ENCODE measurements around the gene AGER.
A peak's percentile ranks its signal among the peaks of the same experiment; 100 is the strongest.
"Not testable (repeated sequence)": the region's sequence is repeated elsewhere in the genome, so short reads cannot be mapped to it uniquely, and the experiment has no call there.

Gene AGER

DNA sequence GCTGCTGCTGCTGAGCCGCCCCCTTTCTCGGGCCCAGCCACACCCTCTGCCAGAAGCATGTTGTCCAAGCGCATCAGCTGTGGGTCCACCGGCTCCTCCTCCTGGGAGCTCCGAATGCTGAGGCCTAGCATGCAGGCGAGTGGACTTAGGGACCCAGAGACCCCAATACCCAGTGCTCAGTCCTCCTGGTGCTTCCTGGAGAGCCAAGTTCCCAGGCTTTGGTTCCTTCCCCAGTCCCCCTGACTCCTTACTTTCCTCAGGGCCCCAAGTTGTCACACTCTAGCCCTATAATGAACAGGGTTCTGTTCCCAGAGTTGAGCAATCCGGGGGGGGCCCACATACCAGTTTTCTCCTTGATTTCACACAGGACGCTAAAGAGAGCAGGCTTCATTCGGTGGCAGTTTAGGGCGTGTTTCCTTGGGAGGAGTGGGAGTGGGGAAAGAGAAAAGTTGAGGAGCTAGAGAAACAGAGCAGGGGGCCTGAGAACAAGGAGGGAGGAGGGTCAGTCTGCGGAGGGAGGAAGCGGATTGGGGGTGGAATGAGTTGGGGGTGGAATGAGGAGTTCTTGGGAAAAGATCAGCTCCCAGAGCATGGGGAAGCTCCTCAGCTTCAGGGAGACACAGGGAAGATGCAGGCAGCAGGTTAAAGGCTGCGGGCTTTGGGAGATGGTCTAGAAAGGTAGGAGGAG, 4.5 kb upstream of the AGER start:
- TF ChIP-seq, protein P1, sequence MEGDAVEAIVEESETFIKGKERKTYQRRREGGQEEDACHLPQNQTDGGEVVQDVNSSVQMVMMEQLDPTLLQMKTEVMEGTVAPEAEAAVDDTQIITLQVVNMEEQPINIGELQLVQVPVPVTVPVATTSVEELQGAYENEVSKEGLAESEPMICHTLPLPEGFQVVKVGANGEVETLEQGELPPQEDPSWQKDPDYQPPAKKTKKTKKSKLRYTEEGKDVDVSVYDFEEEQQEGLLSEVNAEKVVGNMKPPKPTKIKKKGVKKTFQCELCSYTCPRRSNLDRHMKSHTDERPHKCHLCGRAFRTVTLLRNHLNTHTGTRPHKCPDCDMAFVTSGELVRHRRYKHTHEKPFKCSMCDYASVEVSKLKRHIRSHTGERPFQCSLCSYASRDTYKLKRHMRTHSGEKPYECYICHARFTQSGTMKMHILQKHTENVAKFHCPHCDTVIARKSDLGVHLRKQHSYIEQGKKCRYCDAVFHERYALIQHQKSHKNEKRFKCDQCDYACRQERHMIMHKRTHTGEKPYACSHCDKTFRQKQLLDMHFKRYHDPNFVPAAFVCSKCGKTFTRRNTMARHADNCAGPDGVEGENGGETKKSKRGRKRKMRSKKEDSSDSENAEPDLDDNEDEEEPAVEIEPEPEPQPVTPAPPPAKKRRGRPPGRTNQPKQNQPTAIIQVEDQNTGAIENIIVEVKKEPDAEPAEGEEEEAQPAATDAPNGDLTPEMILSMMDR (conservative IDR thresholded peaks at IDR 0.05), result no peak
- TF ChIP-seq ZFX (IDR thresholded peaks at IDR 0.05), result no peak
- peak overlapping the region; percentile 73; the same call in 1 of the 2 replicates for H3K27ac ChIP-seq

DNA sequence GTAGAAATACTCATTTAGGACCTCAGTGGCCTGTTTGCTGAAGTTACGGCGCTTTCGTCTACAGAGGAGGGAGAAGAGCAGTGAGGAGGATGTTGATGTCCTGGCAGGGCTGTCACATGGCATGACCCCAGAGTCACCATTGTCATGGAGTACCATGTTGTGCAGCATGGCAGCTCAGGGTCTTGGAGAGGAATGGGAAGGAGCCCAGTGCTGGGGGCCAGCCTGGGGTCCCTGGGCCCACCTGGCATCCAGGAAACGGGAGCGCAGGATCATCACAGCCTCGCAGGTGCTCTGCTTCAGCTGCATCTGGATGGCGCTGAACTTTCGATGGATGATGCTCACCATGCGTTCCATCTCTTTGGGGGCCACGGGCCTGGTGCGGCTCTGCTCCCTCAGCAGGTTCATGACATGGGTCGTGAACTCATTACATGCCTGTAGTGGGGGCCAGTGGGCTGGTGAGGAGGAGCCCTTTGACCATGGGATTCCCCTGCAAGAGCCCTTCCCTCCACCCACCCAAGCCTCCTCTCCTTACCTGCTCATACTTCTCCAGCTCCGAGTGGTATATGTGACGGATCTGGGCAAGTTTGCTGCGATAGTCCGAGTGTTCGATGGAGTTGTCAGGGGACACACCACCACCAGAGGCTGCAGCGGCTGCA, 3.8 kb upstream of the AGER start:
- not testable (repeated sequence) for H3K27ac ChIP-seq

DNA sequence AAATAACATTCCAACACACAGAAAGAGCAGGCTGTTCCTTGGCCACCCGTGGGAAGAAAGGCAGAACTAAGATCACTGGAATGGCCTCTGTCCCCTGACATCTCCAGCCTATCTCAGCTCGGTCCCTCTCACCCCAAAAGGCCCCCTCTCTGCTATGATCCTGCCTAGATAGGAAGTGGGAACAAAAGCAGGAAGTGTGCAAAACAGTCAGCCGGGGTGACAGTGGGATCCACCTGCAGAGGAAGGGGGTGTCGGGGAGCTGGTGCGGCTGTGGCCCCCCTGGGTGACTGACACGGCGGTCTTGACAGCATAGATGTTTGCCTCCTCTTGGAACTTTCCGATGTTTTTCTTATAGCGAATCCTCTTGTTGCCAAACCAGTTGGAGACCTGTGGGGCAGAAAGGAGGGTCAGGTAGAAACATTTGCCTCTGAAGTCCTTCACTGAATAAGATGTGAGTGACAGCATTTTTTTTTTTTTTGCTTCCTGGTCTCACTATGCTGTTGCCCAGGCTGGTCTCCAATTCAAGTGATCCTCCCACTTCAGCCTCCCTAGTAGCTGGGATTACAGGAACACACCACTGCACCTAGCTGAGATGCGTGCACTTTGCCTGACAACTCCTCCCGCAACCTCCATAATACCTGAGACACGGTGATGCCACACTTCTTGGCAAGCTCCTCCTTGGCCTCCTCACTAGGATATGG, 3.1 kb upstream of the AGER start:
- TF ChIP-seq, protein P1 (conservative IDR thresholded peaks at IDR 0.05), result no peak
- TF ChIP-seq ZFX (IDR thresholded peaks at IDR 0.05), result no peak
- H3K27ac ChIP-seq, result no peak overlapping the region

DNA sequence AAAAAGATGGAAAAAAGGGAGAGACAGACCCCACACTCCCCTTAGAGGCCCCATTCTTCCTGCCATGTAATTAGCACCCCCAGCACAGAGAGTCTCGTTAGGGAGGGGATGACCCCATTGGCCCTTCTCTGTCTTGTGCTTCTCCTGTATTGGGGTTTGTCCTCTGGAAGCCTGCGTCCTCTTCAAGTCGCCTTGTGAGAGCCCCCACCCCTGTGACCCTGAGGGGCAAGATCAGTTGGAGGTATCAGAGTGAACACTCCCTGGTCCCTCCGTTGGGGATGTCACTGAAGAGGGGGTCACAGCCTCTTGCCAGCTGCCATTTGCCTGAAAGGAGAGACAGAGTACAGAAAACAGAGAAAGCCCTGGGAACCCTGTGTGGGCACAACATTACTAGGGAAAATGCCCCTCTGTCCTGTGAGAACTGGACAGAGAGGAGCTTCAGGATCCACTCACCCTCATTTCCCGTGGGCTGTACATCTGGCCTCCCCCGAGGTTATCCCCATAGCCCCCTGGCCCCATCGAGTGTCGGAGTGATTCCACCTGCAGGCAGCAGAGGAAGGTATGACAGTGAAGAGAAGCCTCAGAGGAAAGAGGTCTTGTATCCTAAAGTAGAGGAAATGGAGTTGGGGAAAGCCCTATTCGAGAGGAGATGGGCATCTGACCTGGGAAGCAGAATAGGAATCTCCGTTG, 2.2 kb upstream of the AGER start:
- not testable (repeated sequence) for H3K27ac ChIP-seq

DNA sequence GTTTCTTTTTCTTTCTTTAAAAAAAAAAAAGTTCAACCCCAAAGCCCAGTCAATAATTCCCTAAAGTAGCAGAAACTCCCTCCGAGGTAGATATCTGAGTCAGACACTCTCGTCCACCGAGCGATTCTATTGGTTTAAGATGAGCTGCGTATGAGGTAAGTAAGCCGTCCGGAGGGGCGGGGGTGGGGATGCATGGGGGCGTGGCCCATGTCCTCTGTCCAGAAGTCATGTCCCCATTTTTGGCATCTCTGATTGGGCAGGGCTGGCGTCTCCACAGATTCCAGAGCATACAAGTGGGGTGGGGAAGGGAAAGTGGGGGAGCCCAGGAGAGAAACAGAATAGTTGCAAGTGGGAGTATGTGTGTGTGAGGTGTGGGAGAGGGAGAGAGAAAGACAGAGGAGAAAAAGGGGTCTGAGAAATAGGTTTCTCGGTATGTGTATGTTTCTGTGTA, 1.7 kb upstream of the AGER start:
- not testable (repeated sequence) for H3K27ac ChIP-seq

DNA sequence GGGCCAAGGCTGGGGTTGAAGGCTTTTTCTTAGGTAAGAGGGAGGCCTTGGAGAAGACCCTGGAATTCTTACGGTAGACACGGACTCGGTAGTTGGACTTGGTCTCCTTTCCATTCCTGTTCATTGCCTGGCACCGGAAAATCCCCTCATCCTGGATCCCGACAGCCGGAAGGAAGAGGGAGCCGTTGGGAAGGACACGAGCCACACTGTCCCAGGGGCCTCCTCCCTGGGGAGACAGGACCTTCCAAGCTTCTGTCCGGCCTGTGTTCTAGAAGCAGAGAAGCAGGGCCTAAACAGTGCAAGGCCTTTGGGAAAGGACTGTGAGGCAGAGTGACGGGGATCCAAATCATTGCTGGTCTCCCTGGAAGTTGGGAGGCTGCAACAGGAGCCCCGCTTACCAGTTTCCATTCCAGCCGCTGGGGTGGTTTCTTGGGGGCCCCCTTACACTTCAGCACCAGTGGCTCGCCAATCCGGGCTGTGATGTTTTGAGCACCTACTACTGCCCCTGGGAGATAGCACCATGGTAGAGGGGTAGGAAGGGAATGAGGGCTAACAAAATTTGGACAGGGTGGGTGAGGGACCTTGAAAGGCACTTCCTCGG, 470 bp downstream of the AGER start:
- no peak overlapping the region for H3K27ac ChIP-seq

DNA sequence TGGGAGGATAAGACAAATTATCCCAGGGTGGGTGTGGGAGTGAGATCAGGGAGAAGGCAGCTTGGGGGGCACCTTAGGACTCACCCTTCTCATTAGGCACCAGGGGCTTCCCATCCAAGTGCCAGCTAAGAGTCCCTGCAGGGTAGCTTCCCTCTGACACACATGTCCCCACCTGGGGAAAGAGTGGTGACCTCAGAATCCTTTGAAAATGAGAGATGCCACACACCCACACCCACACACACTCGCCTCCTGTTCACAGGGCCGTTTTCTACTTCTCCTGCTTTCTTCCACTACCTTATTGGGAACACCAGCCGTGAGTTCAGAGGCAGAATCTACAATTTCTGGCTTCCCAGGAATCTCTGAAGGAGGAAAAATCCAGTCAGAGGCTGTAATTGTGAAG, 1.0 kb downstream of the AGER start:
- no peak overlapping the region for H3K27ac ChIP-seq
- no peak for TF ChIP-seq ZFX (IDR thresholded peaks at IDR 0.05)
- TF ChIP-seq, protein P1 (conservative IDR thresholded peaks at IDR 0.05), result no peak

More for the DNA sequence above, 470 bp downstream of the AGER start:
- TF ChIP-seq, protein P1 (conservative IDR thresholded peaks at IDR 0.05), result no peak

DNA sequence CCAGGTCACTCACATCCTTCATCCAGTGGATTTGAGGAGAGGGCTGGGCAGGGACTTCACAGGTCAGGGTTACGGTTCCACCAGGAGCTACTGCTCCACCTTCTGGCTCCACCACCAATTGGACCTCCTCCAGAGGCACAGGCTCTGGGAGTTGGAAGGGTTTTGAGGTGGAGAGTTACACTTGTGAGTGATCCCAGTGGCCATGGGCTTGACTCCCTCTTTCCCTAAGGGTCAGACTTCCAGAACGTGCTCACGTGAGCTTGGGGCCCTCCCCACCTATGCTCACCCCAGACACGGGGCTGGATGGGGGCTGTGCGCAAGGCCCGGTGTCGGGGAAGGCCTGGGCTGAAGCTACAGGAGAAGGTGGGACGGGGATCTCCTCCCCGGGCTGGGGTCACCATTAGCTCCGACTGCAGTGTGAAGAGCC, 1.5 kb downstream of the AGER start:
- no peak overlapping the region for H3K27ac ChIP-seq
- TF ChIP-seq, protein P1 (conservative IDR thresholded peaks at IDR 0.05), result no peak
- no peak for TF ChIP-seq ZFX (IDR thresholded peaks at IDR 0.05)
